SK-N-MC (cell line): ENCODE data around the gene MRPL12.

Source experiments
- EZH2 ChIP-seq: fragments of 200-600 bp; sonication (generic); IDR thresholded peaks from one replicate; pipeline ENCODE4 v1.6.1; 2017; ENCODE audit warnings: antibody characterized with exemption
- POLR2AphosphoS5 ChIP-seq: IDR thresholded peaks from 2 replicates; pipeline ENCODE4 v1.6.1; 2012; ENCODE audit warnings: mild to moderate bottlenecking, low read depth, low read length, borderline replicate concordance

- TF ChIP-seq EZH2 (no peak), POLR2AphosphoS5 (no peak)
Measured at GRCh38 chr17:81717766-81718089, 14.6 kb downstream of the MRPL12 start.
